ENCODE measurements around the gene SPSB1. TPM values are rescaled to one million over a fixed set of nuclear protein-coding genes. Genes with fewer than 3 reads are reported as not detected.

Gene SPSB1
- total RNA-seq, 1 donor, result 23.2 TPM

DNA sequence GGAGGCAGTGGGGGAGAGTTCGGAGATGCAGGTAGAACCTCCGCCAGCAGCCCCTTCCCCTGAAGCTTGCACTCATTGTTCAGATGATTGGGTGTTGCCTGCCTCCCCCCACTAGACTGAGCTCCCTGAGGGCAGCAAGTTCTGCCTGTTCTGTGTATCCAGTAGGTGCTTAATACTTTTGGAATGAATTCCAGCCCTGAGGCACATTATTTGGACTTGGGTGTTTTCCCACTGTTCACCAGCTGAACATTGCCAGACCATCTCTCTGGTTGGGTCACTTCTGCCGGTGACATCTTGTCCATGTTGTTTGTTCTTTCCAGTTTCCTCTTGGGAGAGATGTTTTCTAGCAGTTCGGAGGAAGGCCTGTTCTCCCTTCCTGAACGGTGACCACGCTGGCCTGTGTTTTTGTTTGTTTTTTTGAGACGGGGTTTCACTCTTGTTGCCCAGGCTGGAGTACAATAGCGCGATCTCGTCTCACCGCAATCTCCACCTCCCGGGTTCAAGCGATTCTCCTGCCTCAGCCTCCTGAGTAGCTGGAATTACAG is 48.7 kb downstream of the SPSB1 start:
- H3K27ac ChIP-seq (ENCODE audit: low read depth, low read length), result no peak overlapping the region
- H3K79me2 ChIP-seq (ENCODE audit: insufficient read depth, low read length), result peaks cover 92% of the 10 kb centered on the region
- no peak for DNase-seq (ENCODE audit: insufficient read length, low spot score, missing footprints)
- H3K4me2 ChIP-seq (ENCODE audit: insufficient read depth, low read length), result no peak overlapping the region
- H2AFZ ChIP-seq (ENCODE audit: low read length), result no peak overlapping the region
- no peak overlapping the region for H3K4me3 ChIP-seq (ENCODE audit: insufficient read depth, low read length)
- H3K36me3 ChIP-seq (ENCODE audit: insufficient read depth, low read length), result no peaks in the 10 kb centered on the region
- peaks cover 80% of the 10 kb centered on the region for H4K20me1 ChIP-seq (ENCODE audit: insufficient read depth, low read length)
- no peaks in the 10 kb centered on the region for H3K27me3 ChIP-seq (ENCODE audit: insufficient read depth, low read length)
- no peaks in the 10 kb centered on the region for H3K4me1 ChIP-seq (ENCODE audit: insufficient read depth, low read length)
- H3K9me3 ChIP-seq (ENCODE audit: low read depth, low read length), result no peaks in the 10 kb centered on the region
- TF ChIP-seq, protein P1, sequence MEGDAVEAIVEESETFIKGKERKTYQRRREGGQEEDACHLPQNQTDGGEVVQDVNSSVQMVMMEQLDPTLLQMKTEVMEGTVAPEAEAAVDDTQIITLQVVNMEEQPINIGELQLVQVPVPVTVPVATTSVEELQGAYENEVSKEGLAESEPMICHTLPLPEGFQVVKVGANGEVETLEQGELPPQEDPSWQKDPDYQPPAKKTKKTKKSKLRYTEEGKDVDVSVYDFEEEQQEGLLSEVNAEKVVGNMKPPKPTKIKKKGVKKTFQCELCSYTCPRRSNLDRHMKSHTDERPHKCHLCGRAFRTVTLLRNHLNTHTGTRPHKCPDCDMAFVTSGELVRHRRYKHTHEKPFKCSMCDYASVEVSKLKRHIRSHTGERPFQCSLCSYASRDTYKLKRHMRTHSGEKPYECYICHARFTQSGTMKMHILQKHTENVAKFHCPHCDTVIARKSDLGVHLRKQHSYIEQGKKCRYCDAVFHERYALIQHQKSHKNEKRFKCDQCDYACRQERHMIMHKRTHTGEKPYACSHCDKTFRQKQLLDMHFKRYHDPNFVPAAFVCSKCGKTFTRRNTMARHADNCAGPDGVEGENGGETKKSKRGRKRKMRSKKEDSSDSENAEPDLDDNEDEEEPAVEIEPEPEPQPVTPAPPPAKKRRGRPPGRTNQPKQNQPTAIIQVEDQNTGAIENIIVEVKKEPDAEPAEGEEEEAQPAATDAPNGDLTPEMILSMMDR (IDR thresholded peaks at IDR 0.05; ENCODE audit: extremely low read depth, low read depth, low read length), result no peak

DNA sequence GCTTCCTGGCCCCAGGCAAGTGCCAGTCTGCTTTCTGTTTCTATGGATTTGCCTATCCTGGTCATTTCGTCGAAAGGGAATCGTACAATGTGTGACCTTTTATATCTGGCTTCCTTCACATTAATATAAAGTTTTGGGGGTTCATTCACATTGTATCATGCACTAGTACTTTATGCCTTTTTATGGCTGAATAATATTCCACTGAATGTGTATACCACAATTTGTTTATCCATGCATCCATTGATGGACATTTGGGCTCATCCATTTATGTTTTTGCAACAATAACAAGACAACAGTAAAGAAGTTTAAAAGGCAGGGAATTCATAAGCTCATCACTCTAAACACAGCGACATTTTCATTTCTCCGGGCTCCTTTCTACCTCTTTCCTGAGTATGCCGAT is 50.6 kb downstream of the SPSB1 start:
- Histone ChIP-seq H3K4me2 (ENCODE audit: insufficient read depth, low read length) (no peak overlapping the region), H3K36me3 (ENCODE audit: insufficient read depth, low read length) (no peaks in the 10 kb centered on the region), H3K4me1 (ENCODE audit: insufficient read depth, low read length) (no peaks in the 10 kb centered on the region), H3K9me3 (ENCODE audit: low read depth, low read length) (no peaks in the 10 kb centered on the region), H3K27me3 (ENCODE audit: insufficient read depth, low read length) (no peaks in the 10 kb centered on the region), H3K27ac (ENCODE audit: low read depth, low read length) (no peak overlapping the region), H4K20me1 (ENCODE audit: insufficient read depth, low read length) (peaks cover 74% of the 10 kb centered on the region), H3K79me2 (ENCODE audit: insufficient read depth, low read length) (peaks cover 89% of the 10 kb centered on the region), H3K4me3 (ENCODE audit: insufficient read depth, low read length) (no peak overlapping the region), H2AFZ (ENCODE audit: low read length) (no peak overlapping the region)
- TF ChIP-seq, protein P1 (IDR thresholded peaks at IDR 0.05; ENCODE audit: extremely low read depth, low read depth, low read length), result no peak
- DNase-seq (ENCODE audit: insufficient read length, low spot score, missing footprints), result no peak

DNA sequence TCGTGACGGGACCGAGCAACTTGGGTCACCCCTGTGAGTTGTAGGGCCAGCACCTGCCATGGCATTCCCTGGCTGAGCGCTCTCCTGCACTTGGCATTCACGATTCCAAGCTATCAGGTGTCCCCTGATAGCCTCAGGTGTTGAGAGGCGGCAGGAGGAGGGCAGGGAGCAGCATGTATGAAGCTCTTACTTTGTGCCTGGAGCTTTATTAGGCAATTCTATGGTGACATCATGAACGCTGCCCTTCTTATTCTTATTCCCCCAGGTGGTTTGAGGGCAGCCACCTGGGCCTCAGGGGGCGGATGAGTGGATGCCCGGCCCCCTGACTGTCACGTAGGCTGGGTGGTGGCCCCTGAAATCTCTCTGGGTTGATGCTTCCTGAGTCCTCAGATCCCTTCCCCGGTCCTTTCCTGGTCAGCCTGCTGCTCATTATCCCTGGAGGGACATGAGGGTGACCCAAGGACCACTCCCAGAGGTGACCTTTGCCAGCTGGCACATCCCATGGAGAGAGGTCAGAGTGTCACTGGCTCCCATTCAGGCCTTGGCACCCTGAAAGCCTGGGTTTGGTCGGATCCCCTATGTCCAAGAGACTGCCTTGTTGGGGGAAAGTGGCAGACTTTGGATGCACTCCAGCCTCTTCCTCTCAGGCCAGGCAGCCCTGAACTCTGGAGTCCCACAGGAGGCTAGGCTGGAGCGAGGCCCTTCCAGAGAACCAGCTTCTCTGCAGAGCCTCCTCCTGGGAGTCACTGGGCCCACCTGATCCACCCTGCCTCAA is 51.9 kb downstream of the SPSB1 start:
- H3K27me3 ChIP-seq (ENCODE audit: insufficient read depth, low read length), result no peaks in the 10 kb centered on the region
- H2AFZ ChIP-seq (ENCODE audit: low read length), result no peak overlapping the region
- TF ChIP-seq, protein P1 (IDR thresholded peaks at IDR 0.05; ENCODE audit: extremely low read depth, low read depth, low read length), result no peak
- DNase-seq (ENCODE audit: insufficient read length, low spot score, missing footprints), result no peak
- H3K27ac ChIP-seq (ENCODE audit: low read depth, low read length), result no peak overlapping the region
- peaks cover 74% of the 10 kb centered on the region for H4K20me1 ChIP-seq (ENCODE audit: insufficient read depth, low read length)
- H3K4me1 ChIP-seq (ENCODE audit: insufficient read depth, low read length), result no peaks in the 10 kb centered on the region
- peaks cover 89% of the 10 kb centered on the region for H3K79me2 ChIP-seq (ENCODE audit: insufficient read depth, low read length)
- H3K36me3 ChIP-seq (ENCODE audit: insufficient read depth, low read length), result peaks cover under 1% of the 10 kb centered on the region
- H3K9me3 ChIP-seq (ENCODE audit: low read depth, low read length), result no peaks in the 10 kb centered on the region
- H3K4me2 ChIP-seq (ENCODE audit: insufficient read depth, low read length), result no peak overlapping the region
- H3K4me3 ChIP-seq (ENCODE audit: insufficient read depth, low read length), result no peak overlapping the region

GRCh38 chr1:9345471-9345870 is 52.8 kb downstream of the SPSB1 start:
- no peaks in the 10 kb centered on the region for H3K27me3 ChIP-seq (ENCODE audit: insufficient read depth, low read length)
- no peak for DNase-seq (ENCODE audit: insufficient read length, low spot score, missing footprints)
- H3K4me1 ChIP-seq (ENCODE audit: insufficient read depth, low read length), result no peaks in the 10 kb centered on the region
- H3K4me3 ChIP-seq (ENCODE audit: insufficient read depth, low read length), result no peak overlapping the region
- H3K27ac ChIP-seq (ENCODE audit: low read depth, low read length), result no peak overlapping the region
- no peak overlapping the region for H3K4me2 ChIP-seq (ENCODE audit: insufficient read depth, low read length)
- peaks cover 74% of the 10 kb centered on the region for H4K20me1 ChIP-seq (ENCODE audit: insufficient read depth, low read length)
- H3K36me3 ChIP-seq (ENCODE audit: insufficient read depth, low read length), result peaks cover 3% of the 10 kb centered on the region
- H3K79me2 ChIP-seq (ENCODE audit: insufficient read depth, low read length), result peaks cover 89% of the 10 kb centered on the region
- TF ChIP-seq, protein P1 (IDR thresholded peaks at IDR 0.05; ENCODE audit: extremely low read depth, low read depth, low read length), result no peak
- H2AFZ ChIP-seq (ENCODE audit: low read length), result no peak overlapping the region
- H3K9me3 ChIP-seq (ENCODE audit: low read depth, low read length), result no peaks in the 10 kb centered on the region
